ENCODE measurements around the gene ELANE.

- TF ChIP-seq POLR2A (IDR thresholded peaks at IDR 0.05) (no peak), CTCF (IDR thresholded peaks at IDR 0.05 in 8 of 11, conservative IDR thresholded peaks at IDR 0.05 in 3 of 11) (no peak)
Measured at GRCh38 chr19:883661-884211, 31.6 kb downstream of the ELANE start.
